GM12878 (cell line): ENCODE data around the gene CSAD. TPM values are rescaled to one million over a fixed set of nuclear protein-coding genes. Genes with fewer than 3 reads are reported as not detected.

ENCODE experiments used
- ATAC-seq: fragments of 200-7000 bp; cut with Tn5 transposase; 3 replicates; pipeline ENCODE4 v1.9.1; 2020; ENCODE audit warnings: mild to moderate bottlenecking, moderate library complexity
- BruUV-seq: library from RNA; stranded (reverse); fragments of 400-500 nt; replicated peaks from 2 replicates; lab custom pipeline; 2021; lab: Mats Ljungman, UMichigan
- CTCF ChIA-PET: fragments of 300-600 bp; sonication (Branson Sonifier 250); formaldehyde crosslinking; extraction: SDS; loops from one replicate; lab custom pipeline; 2021; ENCODE audit warnings: inconsistent platforms; lab: Yijun Ruan, JAX
- POLR2A ChIA-PET: fragments of 350-600 bp; formaldehyde crosslinking; extraction: SDS; loops from one replicate; lab custom pipeline; 2021; ENCODE audit warnings: inconsistent platforms; lab: Charles Lee
- RAD21 ChIA-PET: fragments of 300-600 bp; sonication (Branson Sonifier 250); formaldehyde crosslinking; loops from one replicate; lab custom pipeline; 2023; ENCODE audit warnings: antibody characterized with exemption; ENCODE audit not compliant: unreplicated experiment; lab: Charles Lee
- SMC1A ChIA-PET: fragments of 300-600 bp; sonication (Branson Sonifier 250); formaldehyde crosslinking; loops from one replicate; lab custom pipeline; 2023; ENCODE audit not compliant: unreplicated experiment, uncharacterized antibody; lab: Charles Lee
- DNase-seq: peaks from one replicate; pipeline ENCODE4 v3.0.0-alpha.2; 2011; ENCODE audit warnings: low read depth, low spot score
- FAIRE-seq: peaks from 3 replicates; lab custom pipeline; 2011; peaks lifted over from hg19 to GRCh38; lab: Jason Lieb, UNC
- H2AFZ ChIP-seq: 2 replicates; pipeline ENCODE4 v1.6.0; 2011; ENCODE audit warnings: low read depth, low read length, control low read depth; ENCODE audit not compliant: control insufficient read depth
- H3K27ac ChIP-seq: 2 replicates; pipeline ENCODE4 v1.5.1; 2011; ENCODE audit warnings: control low read depth; ENCODE audit not compliant: control insufficient read depth, insufficient read depth
- H3K27me3 ChIP-seq, 2 experiments: replicated peaks in 1 of 2; 2 replicates each; pipeline versions ENCODE4 v1.6.0 to v1.6.1; 2011; ENCODE audit warnings: low read length in 1 of 2; ENCODE audit not compliant: control insufficient read depth in 2 of 2, insufficient read depth in 2 of 2
- H3K36me3 ChIP-seq, 2 experiments: 2 replicates each; pipeline ENCODE4 v1.5.1; 2011; ENCODE audit warnings: low read length in 1 of 2; ENCODE audit not compliant: control insufficient read depth in 2 of 2, insufficient read depth in 2 of 2
- H3K4me1 ChIP-seq: 2 replicates; pipeline ENCODE4 v1.6.1; 2011; ENCODE audit warnings: mild to moderate bottlenecking, low read length, moderate library complexity, mixed read lengths; ENCODE audit not compliant: control insufficient read depth, insufficient read depth
- H3K4me2 ChIP-seq: 2 replicates; pipeline ENCODE4 v1.6.0; 2011; ENCODE audit warnings: control low read depth; ENCODE audit not compliant: control insufficient read depth, insufficient read depth
- H3K4me3 ChIP-seq: fragments of 200-600 bp; sonication (generic); 2 replicates; pipeline ENCODE4 v1.5.1; 2016
- H3K79me2 ChIP-seq: 2 replicates; pipeline ENCODE4 v1.6.0; 2011; ENCODE audit warnings: low read length; ENCODE audit not compliant: control insufficient read depth, insufficient read depth
- H3K9ac ChIP-seq: 2 replicates; pipeline ENCODE4 v1.8.0; 2011; ENCODE audit warnings: low read length, control low read depth, mixed read lengths; ENCODE audit not compliant: control insufficient read depth, insufficient read depth
- H3K9me3 ChIP-seq: replicated peaks from 3 replicates; pipeline ENCODE4 v1.5.1; 2011; ENCODE audit warnings: mild to moderate bottlenecking, low read length; ENCODE audit not compliant: control insufficient read depth, insufficient read depth
- H4K20me1 ChIP-seq: 2 replicates; pipeline ENCODE4 v1.6.0; 2011; ENCODE audit not compliant: control insufficient read depth, insufficient read depth
- CHD2 ChIP-seq: IDR thresholded peaks from 2 replicates; pipeline ENCODE4 v1.6.1; 2011; ENCODE audit warnings: low read depth, low read length, improper control_type of control experiment, borderline replicate concordance
- E2F4 ChIP-seq: IDR thresholded peaks from 2 replicates; pipeline ENCODE4 v1.6.1; 2012; ENCODE audit warnings: low read depth, low read length, improper control_type of control experiment
- EGR1 ChIP-seq, 2 experiments: IDR thresholded peaks; 1 replicate in 1 of 2; 2 replicates in 1 of 2; pipeline ENCODE4 v1.6.1; 2011 to 2012; ENCODE audit warnings: low read depth in 2 of 2, low read length in 2 of 2, borderline replicate concordance in 1 of 2, mild to moderate bottlenecking in 1 of 2, moderate library complexity in 1 of 2
- JUNB ChIP-seq: IDR thresholded peaks from 2 replicates; pipeline ENCODE4 v1.6.1; 2016; ENCODE audit warnings: antibody characterized with exemption, mild to moderate bottlenecking
- MEF2A ChIP-seq: IDR thresholded peaks from 2 replicates; pipeline ENCODE4 v1.6.1; 2011; ENCODE audit warnings: low read depth, mild to moderate bottlenecking, low read length, moderate library complexity; ENCODE audit not compliant: insufficient read depth
- PBX3 ChIP-seq: IDR thresholded peaks from 2 replicates; pipeline ENCODE4 v1.6.1; 2011; ENCODE audit warnings: mild to moderate bottlenecking, low read depth, low read length, moderate library complexity; ENCODE audit not compliant: insufficient replicate concordance
- POLR2A ChIP-seq: IDR thresholded peaks from 2 replicates; pipeline ENCODE4 v1.6.1; 2011; ENCODE audit warnings: low read depth, mild to moderate bottlenecking, low read length
- POLR2AphosphoS2 ChIP-seq: IDR thresholded peaks from 2 replicates; pipeline ENCODE4 v1.6.1; 2011; ENCODE audit warnings: low read depth, mild to moderate bottlenecking, low read length, improper control_type of control experiment, moderate library complexity
- SKIL ChIP-seq: fragments of 450-650 bp; IDR thresholded peaks from 2 replicates; pipeline ENCODE4 v1.6.1; 2017; ENCODE audit warnings: mild to moderate bottlenecking, low read depth, inconsistent platforms; ENCODE audit not compliant: poor library complexity, severe bottlenecking
- SMARCA5 ChIP-seq: fragments of 450-650 bp; IDR thresholded peaks from 2 replicates; pipeline ENCODE4 v1.6.1; 2017; ENCODE audit warnings: mild to moderate bottlenecking
- ZNF207 ChIP-seq: fragments of 450-650 bp; IDR thresholded peaks from 2 replicates; pipeline ENCODE4 v1.6.1; 2014; ENCODE audit warnings: antibody characterized with exemption, mild to moderate bottlenecking, borderline replicate concordance
- ZNF384 ChIP-seq: IDR thresholded peaks from 2 replicates; pipeline ENCODE4 v1.6.1; 2012; ENCODE audit warnings: low read depth, mild to moderate bottlenecking, low read length, improper control_type of control experiment, borderline replicate concordance
- WGBS: methylation state at CpG from one replicate; pipeline ENCODE4 v1.1.6; 2016; ENCODE audit warnings: low lambda C conversion rate; ENCODE audit not compliant: insufficient replicate concordance, insufficient coverage; ENCODE audit errors: missing lambda C conversion rate; 5-methylcytosine and 5-hydroxymethylcytosine counted together
- in situ Hi-C: fragments of 300-500 bp; cut with MboI; formaldehyde crosslinking; loops from 9 replicates; pipeline ENCODE4 v1.14.3; 2018; ENCODE audit warnings: mixed read lengths
- intact Hi-C: fragments of 100-400 bp; cut with micrococcal nuclease; formaldehyde crosslinking; loops from one replicate; pipeline ENCODE4 v1.14.2; 2022; ENCODE audit not compliant: unreplicated experiment
- polyA plus RNA-seq, 11 experiments: library from polyadenylated mRNA; depleted of rRNA in 4 of 11; unstranded in 6 of 11; stranded (reverse) in 5 of 11; fragments of >200 nt; fragmentation: Nextera tagmentation in 4 of 11; fragmentation: Illumina TruSeq in 1 of 11; extraction: Ambion mirVana in 4 of 11; extraction: Trizol in 1 of 11; gene quantifications; 1 replicate in 1 of 11; 2 replicates in 10 of 11; pipeline versions ENCODE4 v1.2.1 to v1.2.3, GENCODE V29; 2011 to 2016; ENCODE audit warnings: inconsistent platforms in 2 of 11, missing spikeins in 2 of 11, low read depth in 1 of 11
- total RNA-seq, 4 experiments: library from RNA; depleted of rRNA in 3 of 4; stranded (reverse); fragments of >200 nt in 3 of 4; fragmentation: Illumina TruSeq in 1 of 4; extraction: Trizol in 1 of 4; gene quantifications; 2 replicates each; pipeline versions ENCODE4 v1.2.1 to v1.2.3, GENCODE V29; 2013 to 2021

The CSAD gene
- total and polyA plus RNA-seq, 10 of the 15 experiments (the other 5 are each of a cell fraction or from before 2014, with no cell fraction given), result 1.1 to 20.4 (median 6.2) TPM

GRCh38 chr12:53122961-53123468 lies 57.7 kb downstream of the CSAD start:
- Histone ChIP-seq H3K4me1 (no peaks in the 10 kb centered on the region), H3K9me3 (no peaks in the 10 kb centered on the region), H3K27me3 (no peaks in the 10 kb centered on the region), H2AFZ (no peak overlapping the region), H3K4me2 (no peak overlapping the region), H3K79me2 (no peaks in the 10 kb centered on the region), H3K4me3 (no peak overlapping the region), H3K36me3 (no peaks in the 10 kb centered on the region), H4K20me1 (no peaks in the 10 kb centered on the region), H3K27ac (no peak overlapping the region), H3K9ac (no peak overlapping the region)
- WGBS, result 81% methylated on average over 6 of the region's 10 CpGs
- RAD21 ChIA-PET, result no interaction called here
- no peak for DNase-seq
- SMC1A ChIA-PET, result no interaction called here
- intact Hi-C loops, result no loop called here
- no TSS peak for BruUV-seq
- CTCF ChIA-PET, result interaction anchor here (1.2 kb wide), 1 partner anchor 24 kb away, joined by 4 read pairs; no protein-coding TSS in a partner anchor
- POLR2A ChIA-PET, result no interaction called here
- in situ Hi-C loops, result no loop called here
- no peak for FAIRE-seq
- no peak for ATAC-seq
- TF ChIP-seq ZNF384 (no peak), SMARCA5 (no peak), SKIL (no peak), POLR2A (no peak), JUNB (no peak), ZNF207 (no peak), CHD2 (no peak), E2F4 (no peak), POLR2AphosphoS2 (no peak), PBX3 (no peak), EGR1 (IDR thresholded peaks at IDR 0.05; ENCODE audit: borderline replicate concordance in 1 of 2, low read depth in 2 of 2, low read length in 2 of 2) (no peak), MEF2A (no peak)
